ENCODE measurements around the gene MROH8.

DNA sequence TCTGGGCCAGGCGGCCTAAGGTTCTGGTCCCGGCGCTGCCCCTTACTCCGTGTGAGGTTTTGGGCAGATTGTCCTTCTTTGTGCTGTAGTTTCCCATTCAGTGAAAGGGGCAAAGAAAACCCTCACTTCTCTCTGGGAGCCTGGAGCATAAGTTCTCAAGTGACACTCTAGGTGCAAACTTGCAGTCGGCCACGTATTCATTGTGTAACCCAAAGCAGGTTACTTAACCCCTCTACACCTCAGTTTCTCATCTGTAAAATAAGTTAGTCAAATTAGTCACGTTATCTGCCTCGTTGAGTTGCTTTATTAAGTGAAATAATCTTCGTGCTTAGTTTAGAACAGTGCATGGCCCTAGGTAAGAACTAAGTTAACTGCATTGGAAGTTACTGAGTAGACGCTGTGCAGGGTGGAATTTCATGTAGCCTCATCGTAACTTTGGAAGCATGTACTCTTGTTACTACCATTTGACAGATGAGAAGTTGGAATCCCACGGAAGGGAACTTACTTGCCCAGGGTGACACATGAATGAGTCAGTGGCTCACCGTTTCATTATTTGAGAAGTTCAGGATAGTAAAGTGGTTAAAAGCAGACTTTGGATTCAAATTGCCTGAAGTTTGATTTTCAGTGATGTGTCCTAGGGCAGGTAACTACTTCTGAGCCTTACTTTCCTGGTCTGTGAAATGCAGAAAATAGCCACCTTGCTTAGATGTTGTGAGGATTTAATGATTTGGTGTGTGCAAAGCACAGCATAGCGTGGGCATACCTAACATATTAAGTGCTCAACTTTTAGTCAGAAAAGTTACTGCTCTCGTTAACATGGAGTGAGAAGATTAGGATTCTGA is 556 bp upstream of the MROH8 start:
- TF ChIP-seq, protein P1, sequence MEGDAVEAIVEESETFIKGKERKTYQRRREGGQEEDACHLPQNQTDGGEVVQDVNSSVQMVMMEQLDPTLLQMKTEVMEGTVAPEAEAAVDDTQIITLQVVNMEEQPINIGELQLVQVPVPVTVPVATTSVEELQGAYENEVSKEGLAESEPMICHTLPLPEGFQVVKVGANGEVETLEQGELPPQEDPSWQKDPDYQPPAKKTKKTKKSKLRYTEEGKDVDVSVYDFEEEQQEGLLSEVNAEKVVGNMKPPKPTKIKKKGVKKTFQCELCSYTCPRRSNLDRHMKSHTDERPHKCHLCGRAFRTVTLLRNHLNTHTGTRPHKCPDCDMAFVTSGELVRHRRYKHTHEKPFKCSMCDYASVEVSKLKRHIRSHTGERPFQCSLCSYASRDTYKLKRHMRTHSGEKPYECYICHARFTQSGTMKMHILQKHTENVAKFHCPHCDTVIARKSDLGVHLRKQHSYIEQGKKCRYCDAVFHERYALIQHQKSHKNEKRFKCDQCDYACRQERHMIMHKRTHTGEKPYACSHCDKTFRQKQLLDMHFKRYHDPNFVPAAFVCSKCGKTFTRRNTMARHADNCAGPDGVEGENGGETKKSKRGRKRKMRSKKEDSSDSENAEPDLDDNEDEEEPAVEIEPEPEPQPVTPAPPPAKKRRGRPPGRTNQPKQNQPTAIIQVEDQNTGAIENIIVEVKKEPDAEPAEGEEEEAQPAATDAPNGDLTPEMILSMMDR (IDR thresholded peaks at IDR 0.05): no peak
- no peak for TF ChIP-seq POLR2A (IDR thresholded peaks at IDR 0.05)

Measured in uterus (tissue), 2 donors.